ENCODE data around the gene C2CD4A.
A peak's percentile ranks its signal among the peaks of the same experiment; 100 is the strongest.

Gene C2CD4A

GRCh38 chr15:62104401-62104800 lies 37.6 kb downstream of the C2CD4A start:
- no peak for DNase-seq

- no peak for DNase-seq
Observed at GRCh38 chr15:62104846-62105245, 38.1 kb downstream of the C2CD4A start.

GRCh38 chr15:62105266-62105665 lies 38.5 kb downstream of the C2CD4A start:
- peak; percentile 28 for DNase-seq

GRCh38 chr15:62106096-62106495 lies 39.3 kb downstream of the C2CD4A start:
- no peak for DNase-seq

GRCh38 chr15:62107571-62108121 lies 40.9 kb downstream of the C2CD4A start:
- no peak for DNase-seq

GRCh38 chr15:62108411-62108810 lies 41.6 kb downstream of the C2CD4A start:
- DNase-seq = no peak

- DNase-seq = no peak
Observed at GRCh38 chr15:62109437-62109836, 42.7 kb downstream of the C2CD4A start.

GRCh38 chr15:62109982-62110851 lies 43.4 kb downstream of the C2CD4A start:
- peak; percentile 50 for DNase-seq

- DNase-seq = no peak
Observed at GRCh38 chr15:62112081-62112480, 45.3 kb downstream of the C2CD4A start.

- no peak for DNase-seq
Observed at GRCh38 chr15:62112616-62113593, 46.1 kb downstream of the C2CD4A start.

- no peak for DNase-seq
Observed at GRCh38 chr15:62115847-62116246, 49.1 kb downstream of the C2CD4A start.

- DNase-seq = peak; percentile 38
Observed at GRCh38 chr15:62118520-62119226, 51.9 kb downstream of the C2CD4A start.

- peak; percentile 38 for DNase-seq
Observed at GRCh38 chr15:62119227-62119864, 52.6 kb downstream of the C2CD4A start.

GRCh38 chr15:62119874-62120273 lies 53.1 kb downstream of the C2CD4A start:
- DNase-seq = no peak
